ENCODE results near the gene TMEM233.

GRCh38 chr12:119613319-119613936 is 19.9 kb downstream of the TMEM233 start:
- TF ChIP-seq CTCF (conservative IDR thresholded peaks at IDR 0.05; ENCODE audit: low read depth in 2 of 2) (no peak), EZH2 (IDR thresholded peaks at IDR 0.05; ENCODE audit: low read depth, unreplicated experiment) (no peak), POLR2AphosphoS5 (IDR thresholded peaks at IDR 0.05; ENCODE audit: low read depth) (no peak), NANOG (IDR thresholded peaks at IDR 0.05; ENCODE audit: borderline replicate concordance) (no peak), STAT1 (IDR thresholded peaks at IDR 0.05; ENCODE audit: unreplicated experiment) (no peak), JUNB (IDR thresholded peaks at IDR 0.05; ENCODE audit: unreplicated experiment) (no peak), REST (IDR thresholded peaks at IDR 0.05; ENCODE audit: unreplicated experiment) (no peak), ZNF331 (CRISPR knock-in tag; IDR thresholded peaks at IDR 0.05; ENCODE audit: low read depth) (no peak), CREB1 (CRISPR knock-in tag; IDR thresholded peaks at IDR 0.05; ENCODE audit: low read depth) (no peak), EZH2phosphoT487 (IDR thresholded peaks at IDR 0.05; ENCODE audit: unreplicated experiment) (no peak), ZNF462 (CRISPR knock-in tag; IDR thresholded peaks at IDR 0.05) (no peak), ETS1 (IDR thresholded peaks at IDR 0.05) (no peak), ZNF114 (CRISPR knock-in tag; IDR thresholded peaks at IDR 0.05) (no peak)

All from GM23338 (cell line).